GM06990 (cell line): ENCODE measurements around the gene MINDY4.

ENCODE experiments used
- DNase-seq: peaks from one replicate; pipeline ENCODE4 v3.0.0-alpha.2; 2011; ENCODE audit not compliant: insufficient read length; ENCODE audit errors: extremely low read depth
- H3K27me3 ChIP-seq: replicated peaks from 2 replicates; pipeline ENCODE4 v1.6.0; 2011; ENCODE audit warnings: low read length; ENCODE audit not compliant: control insufficient read depth, insufficient read depth
- H3K36me3 ChIP-seq: 2 replicates; pipeline ENCODE4 v1.5.1; 2011; ENCODE audit warnings: low read length; ENCODE audit not compliant: control insufficient read depth, insufficient read depth
- H3K4me3 ChIP-seq: replicated peaks from 2 replicates; pipeline ENCODE4 v1.5.1; 2011; ENCODE audit warnings: low read depth, mild to moderate bottlenecking, control low read depth, low read length
- CTCF ChIP-seq: IDR thresholded peaks from 2 replicates; pipeline ENCODE4 v1.5.1; 2011; ENCODE audit warnings: low read length, control low read depth, mild to moderate bottlenecking, inconsistent platforms; ENCODE audit not compliant: insufficient read depth, poor library complexity, severe bottlenecking

MINDY4 gene

DNA sequence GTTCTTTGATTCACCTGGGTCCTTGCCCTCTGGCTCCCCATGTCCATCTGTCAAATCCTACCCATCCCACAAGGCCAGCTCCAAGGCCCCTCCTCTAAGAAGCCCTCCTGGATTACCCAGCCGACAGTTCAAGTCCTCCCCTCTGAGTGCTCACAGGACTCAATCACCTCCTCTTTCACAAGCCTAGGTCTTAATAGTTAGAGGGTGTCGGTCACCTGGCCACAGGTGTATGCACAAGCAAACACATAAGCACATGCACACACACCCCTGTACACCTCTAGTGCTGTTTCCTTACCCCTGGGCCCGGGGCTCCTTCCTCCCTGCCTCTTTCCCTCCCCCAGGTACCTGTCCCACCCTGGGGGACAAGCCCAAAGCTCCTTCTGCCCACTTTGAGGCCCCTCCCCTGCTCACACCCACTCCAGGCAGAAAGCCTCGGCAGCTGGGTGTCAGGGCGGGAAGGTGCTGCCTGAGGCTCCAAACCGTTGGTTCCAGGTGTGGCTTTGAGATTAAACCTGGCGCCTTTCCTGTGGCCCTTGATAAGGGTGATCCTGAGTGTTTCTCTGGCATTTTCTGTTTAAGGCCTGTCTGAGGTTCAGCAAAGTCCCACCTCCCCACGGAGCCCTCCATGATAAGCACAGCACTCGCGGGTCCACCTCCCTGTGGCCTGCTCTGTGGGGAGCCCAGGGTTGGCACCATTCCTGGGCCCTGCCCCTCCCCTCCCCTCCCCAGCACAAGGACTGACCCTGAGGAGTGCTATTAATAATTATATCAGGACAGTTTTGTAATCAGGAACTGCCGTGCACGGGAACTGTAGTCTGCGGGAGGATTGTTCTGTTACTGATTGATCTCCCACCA, 125.8 kb downstream of the MINDY4 start:
- H3K36me3 ChIP-seq: no peaks in the 10 kb centered on the region
- no peak for DNase-seq
- no peak overlapping the region for H3K4me3 ChIP-seq
- H3K27me3 ChIP-seq: peaks cover 1% of the 10 kb centered on the region
- no peak for TF ChIP-seq CTCF

DNA sequence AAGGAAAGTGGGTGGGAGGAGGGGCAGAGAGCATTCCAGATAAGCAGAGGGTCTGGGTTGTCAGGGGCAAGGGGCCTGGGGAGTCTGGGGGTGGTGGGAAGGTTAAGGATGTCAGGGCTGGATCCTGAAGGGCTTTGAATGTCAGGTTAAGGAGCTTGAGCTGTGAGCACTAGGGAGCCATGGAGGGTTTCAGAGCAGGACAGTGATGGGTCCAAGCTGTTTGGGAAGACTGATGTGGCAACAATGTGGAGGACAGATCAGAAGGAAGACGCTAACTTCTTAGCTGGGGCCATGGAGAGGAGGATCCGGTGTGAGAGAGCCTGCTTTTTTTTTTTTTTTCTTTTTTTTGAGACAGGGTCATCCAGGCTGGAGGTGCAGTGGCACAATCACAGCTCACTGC, 126.6 kb downstream of the MINDY4 start:
- Histone ChIP-seq H3K36me3 (no peaks in the 10 kb centered on the region), H3K4me3 (no peak overlapping the region), H3K27me3 (peaks cover 1% of the 10 kb centered on the region)
- no peak for DNase-seq
- no peak for TF ChIP-seq CTCF

DNA sequence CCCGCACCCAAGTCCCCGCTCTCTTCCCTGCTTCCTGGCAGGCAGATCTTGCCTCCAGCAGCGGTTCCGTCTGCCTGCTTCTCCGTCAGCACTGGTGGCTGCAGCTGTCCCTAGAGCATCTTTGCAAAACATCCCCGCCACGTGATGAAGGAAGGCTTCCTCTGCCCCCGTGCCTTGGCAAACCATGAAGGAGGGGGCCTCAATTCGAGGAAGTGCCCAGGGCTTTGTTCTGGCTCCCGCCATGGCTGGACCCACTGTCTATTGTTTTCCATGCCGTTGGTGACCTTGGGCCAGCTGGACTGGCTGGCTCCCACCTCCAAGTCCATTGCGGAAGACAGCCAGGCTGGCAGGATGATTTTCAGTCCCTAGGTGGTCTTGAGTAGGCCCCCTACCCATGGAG, 127.2 kb downstream of the MINDY4 start:
- H3K27me3 ChIP-seq: no peaks in the 10 kb centered on the region; the same call in 1 of the 2 replicates
- H3K4me3 ChIP-seq: no peak overlapping the region
- H3K36me3 ChIP-seq: no peaks in the 10 kb centered on the region
- no peak for DNase-seq
- TF ChIP-seq CTCF: no peak

DNA sequence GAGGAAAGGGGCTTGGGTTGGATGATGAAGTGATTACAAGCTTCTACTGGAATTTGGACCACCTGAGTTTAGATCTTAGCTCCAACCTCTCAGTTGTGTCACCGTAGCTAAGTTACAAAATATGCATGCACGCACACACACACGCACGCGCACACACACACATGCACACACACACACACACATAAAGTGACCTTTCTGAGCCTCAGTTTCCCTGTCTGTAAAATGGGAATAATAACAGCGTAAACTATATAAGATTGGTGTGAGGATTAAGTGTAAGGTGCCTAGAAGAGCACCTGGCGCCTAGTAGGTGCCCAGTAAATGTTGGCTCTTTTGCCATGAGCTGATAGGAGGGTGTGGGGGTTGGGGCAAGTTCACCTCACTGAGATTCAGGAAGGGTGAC, 127.8 kb downstream of the MINDY4 start:
- Histone ChIP-seq H3K36me3 (no peaks in the 10 kb centered on the region), H3K4me3 (no peak overlapping the region), H3K27me3 (no peaks in the 10 kb centered on the region; the same call in 1 of the 2 replicates)
- no peak for DNase-seq
- no peak for TF ChIP-seq CTCF

DNA sequence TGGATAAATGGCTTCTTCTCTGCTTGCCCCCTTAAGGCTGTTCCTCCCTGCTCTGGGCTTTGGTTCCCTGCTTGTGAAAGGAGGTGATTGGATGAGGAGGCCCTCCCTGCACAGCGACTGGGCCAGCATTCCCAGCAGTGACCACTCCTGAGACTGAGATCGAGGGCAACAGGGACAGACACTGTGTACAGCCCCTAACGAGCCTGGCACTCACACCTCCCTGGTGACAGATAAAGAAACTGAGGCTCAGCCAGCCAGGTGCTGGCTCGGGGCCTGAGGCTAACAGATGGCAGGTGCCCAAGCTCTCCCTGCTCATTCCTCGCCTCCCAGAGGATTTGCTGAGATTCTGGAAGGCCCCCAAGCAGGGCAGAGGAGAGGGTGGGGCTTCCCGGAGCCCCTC, 128.4 kb downstream of the MINDY4 start:
- no peak for TF ChIP-seq CTCF
- Histone ChIP-seq H3K36me3 (no peaks in the 10 kb centered on the region), H3K4me3 (no peak overlapping the region), H3K27me3 (no peaks in the 10 kb centered on the region; the same call in 1 of the 2 replicates)
- no peak for DNase-seq
